BE2C (cell line): ENCODE data around the gene VWA1.
"Not testable (repeated sequence)": the region's sequence is repeated elsewhere in the genome, so short reads cannot be mapped to it uniquely, and the experiment has no call there.

Experiments
- DNase-seq: peaks from one replicate; pipeline ENCODE4 v3.0.0-alpha.2; 2020
- H3K27me3 ChIP-seq: fragments of 250-450 bp; sonication (Bioruptor Pico); 2 replicates; pipeline ENCODE4 v1.5.1; 2020; ENCODE audit warnings: mild to moderate bottlenecking
- H3K36me3 ChIP-seq: fragments of 250-450 bp; sonication (Bioruptor Pico); 2 replicates; pipeline ENCODE4 v1.5.1; 2020; ENCODE audit warnings: mild to moderate bottlenecking
- H3K4me1 ChIP-seq: fragments of 250-450 bp; sonication (Bioruptor Pico); 2 replicates; pipeline ENCODE4 v1.5.1; 2020
- H3K4me3 ChIP-seq: 2 replicates; pipeline ENCODE4 v1.5.1; 2011; ENCODE audit warnings: low read depth, low read length
- H3K9me3 ChIP-seq: fragments of 250-450 bp; sonication (Bioruptor Pico); 2 replicates; pipeline ENCODE4 v1.5.1; 2020
- TF ChIP-seq, protein P1 (sequence below): IDR thresholded peaks from 2 replicates; pipeline ENCODE4 v1.5.1; 2012; ENCODE audit warnings: mild to moderate bottlenecking, low read depth, low read length

The VWA1 gene

DNA sequence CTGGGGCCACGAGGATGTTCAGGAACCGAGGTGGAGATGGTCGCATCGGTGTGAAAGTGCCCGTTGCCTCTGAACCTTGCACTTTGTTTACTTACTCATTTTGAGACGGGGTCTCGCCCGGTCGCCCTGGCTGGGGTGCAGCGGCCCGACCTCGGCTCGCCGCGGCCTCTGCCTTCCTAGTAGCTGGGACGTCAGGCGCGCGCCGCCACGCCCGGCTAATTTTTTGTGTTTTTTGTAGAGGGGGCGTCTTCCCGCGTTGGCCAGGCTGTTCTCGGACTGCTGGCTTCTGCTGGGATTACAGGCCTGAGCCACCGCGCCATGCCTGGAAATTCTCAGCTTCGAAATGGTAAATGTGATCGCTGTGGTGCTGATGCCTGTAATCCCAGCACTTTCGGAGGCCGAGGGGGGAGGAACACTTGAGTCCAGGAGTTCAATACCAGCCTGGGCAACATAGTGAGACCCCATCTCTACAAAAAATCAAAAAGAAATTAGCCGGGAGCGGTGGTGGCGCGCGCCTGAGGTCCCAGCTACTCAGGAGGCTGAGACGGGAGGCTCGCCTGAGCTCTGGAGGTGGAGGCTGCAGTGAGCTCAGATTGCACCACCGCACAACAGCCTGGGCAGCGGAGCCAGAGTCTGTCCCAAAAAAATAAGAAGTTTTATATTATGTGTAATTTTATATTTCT is 27.7 kb upstream of the VWA1 start:
- TF ChIP-seq, protein P1, sequence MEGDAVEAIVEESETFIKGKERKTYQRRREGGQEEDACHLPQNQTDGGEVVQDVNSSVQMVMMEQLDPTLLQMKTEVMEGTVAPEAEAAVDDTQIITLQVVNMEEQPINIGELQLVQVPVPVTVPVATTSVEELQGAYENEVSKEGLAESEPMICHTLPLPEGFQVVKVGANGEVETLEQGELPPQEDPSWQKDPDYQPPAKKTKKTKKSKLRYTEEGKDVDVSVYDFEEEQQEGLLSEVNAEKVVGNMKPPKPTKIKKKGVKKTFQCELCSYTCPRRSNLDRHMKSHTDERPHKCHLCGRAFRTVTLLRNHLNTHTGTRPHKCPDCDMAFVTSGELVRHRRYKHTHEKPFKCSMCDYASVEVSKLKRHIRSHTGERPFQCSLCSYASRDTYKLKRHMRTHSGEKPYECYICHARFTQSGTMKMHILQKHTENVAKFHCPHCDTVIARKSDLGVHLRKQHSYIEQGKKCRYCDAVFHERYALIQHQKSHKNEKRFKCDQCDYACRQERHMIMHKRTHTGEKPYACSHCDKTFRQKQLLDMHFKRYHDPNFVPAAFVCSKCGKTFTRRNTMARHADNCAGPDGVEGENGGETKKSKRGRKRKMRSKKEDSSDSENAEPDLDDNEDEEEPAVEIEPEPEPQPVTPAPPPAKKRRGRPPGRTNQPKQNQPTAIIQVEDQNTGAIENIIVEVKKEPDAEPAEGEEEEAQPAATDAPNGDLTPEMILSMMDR, result no peak
- no peaks in the 10 kb centered on the region for H3K4me1 ChIP-seq
- H3K27me3 ChIP-seq, result no peaks in the 10 kb centered on the region
- no peak for DNase-seq
- H3K4me3 ChIP-seq, result peak overlapping the region; percentile 95
- H3K9me3 ChIP-seq, result no peaks in the 10 kb centered on the region
- H3K36me3 ChIP-seq, result peaks cover 45% of the 10 kb centered on the region

DNA sequence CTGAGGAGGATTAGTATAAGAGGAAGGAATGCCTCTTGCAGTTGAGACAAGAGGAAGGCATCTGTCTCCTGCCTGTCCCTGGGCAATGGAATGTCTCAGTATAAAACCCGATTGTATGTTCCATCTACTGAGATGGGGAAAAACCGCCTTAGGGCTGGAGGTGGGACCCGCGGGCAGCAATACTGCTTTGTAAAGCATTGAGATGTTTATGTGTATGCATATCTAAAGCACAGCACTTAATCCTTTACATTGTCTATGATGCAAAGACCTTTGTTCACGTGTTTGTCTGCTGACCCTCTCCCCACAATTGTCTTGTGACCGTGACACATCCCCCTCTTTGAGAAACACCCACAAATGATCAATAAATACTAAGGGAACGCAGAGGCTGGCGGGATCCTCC is 25.3 kb upstream of the VWA1 start:
- H3K4me3 ChIP-seq, DNase-seq, H3K4me1 ChIP-seq, H3K9me3 ChIP-seq, H3K27me3 ChIP-seq: not testable (repeated sequence)
- peaks cover 28% of the 10 kb centered on the region for H3K36me3 ChIP-seq

DNA sequence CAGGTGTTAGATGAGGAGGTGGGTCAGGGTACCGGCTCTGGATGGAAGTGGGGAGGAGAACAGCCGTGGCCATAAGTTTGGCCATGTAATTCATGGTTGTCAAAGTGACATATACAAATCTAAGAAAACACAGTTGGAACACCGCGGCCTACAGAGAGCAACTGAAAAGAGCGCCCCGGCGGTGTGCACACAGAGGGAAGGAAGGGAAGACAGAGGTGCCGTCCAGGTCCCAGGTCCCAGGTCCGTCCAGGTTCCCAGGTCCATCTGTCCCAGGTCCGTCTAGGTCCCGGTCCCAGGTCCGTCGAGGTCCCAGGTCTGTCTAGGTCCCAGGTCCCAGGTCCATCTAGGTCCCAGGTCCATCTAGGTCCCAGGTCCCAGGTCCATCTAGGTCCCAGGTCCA is 23.9 kb upstream of the VWA1 start:
- H3K4me1 ChIP-seq, result no peaks in the 10 kb centered on the region
- H3K9me3 ChIP-seq, result no peaks in the 10 kb centered on the region
- TF ChIP-seq, protein P1, result no peak
- DNase-seq, result no peak
- H3K4me3 ChIP-seq, result no peak overlapping the region
- peaks cover 17% of the 10 kb centered on the region for H3K36me3 ChIP-seq
- no peaks in the 10 kb centered on the region for H3K27me3 ChIP-seq

DNA sequence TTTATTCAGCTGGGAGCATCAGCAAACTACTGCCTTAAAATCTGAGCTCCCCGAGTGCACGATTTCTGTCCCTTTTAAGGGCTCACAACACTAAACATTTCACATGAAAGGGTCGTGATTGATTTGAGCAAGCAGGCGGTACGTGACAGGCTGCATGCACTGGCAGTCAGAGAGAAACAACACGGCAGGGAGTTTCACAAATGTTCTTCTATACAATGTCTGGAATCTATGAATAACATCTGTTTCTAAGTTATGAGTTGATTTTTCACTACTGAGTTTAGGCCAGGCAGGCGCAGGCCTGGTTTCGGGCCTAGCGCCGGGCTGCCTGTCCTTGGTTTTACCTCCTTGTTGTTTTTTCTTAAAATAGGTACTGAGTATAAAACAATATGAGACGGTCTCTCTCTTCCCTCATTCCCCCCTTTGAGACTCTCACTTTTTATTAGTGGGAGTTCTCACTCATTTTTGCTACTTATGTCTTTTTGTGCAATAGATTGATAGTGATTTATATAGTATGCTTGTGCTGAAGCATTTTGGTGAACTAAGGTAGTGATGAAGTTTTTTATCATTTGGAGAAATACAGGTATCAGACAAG is 23.1 kb upstream of the VWA1 start:
- H3K36me3 ChIP-seq, result peaks cover 10% of the 10 kb centered on the region
- not testable (repeated sequence) for H3K27me3 ChIP-seq, DNase-seq, H3K9me3 ChIP-seq, H3K4me3 ChIP-seq, H3K4me1 ChIP-seq

DNA sequence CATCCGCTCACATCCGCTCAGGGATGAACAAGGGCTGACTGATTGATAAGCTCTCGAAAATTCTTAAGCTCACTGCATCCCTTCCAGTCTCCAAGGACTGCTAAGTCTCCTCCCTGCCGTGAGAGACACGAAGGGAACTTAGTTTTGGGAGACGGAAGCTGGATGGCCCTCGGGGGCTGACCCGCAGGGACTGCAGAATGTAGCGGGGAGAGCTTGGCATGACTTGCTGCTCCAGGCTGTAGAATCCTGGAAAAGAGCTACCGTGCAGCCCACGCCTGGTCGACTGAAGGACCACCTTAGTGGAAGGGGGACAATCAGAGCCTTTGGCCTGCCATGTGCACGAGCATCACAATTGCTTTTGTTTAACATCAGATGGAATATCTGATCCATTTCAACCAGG is 19.7 kb upstream of the VWA1 start:
- H3K27me3 ChIP-seq, result no peaks in the 10 kb centered on the region
- no peaks in the 10 kb centered on the region for H3K36me3 ChIP-seq
- H3K9me3 ChIP-seq, result no peaks in the 10 kb centered on the region
- H3K4me3 ChIP-seq, result no peak overlapping the region
- TF ChIP-seq, protein P1, result no peak
- DNase-seq, result no peak
- no peaks in the 10 kb centered on the region for H3K4me1 ChIP-seq

DNA sequence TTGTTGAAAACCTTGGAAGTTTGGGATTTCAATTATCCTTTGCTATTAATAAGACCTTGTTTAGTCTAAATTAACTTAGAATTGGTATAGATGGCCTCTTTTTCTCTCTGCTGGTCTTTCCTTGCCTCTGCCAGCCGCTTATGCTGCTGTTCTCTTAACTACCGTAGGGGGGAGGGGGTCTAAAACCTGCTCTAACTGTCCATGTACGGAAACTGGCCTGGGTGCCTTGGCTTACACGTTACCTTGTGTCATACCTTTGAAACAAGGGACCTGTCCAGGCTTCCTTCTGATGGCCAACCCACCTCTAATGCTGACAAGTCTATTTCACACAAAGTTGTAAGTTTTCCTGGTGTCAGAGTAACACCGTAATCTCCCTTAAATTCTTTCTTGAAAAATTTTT is 18.1 kb upstream of the VWA1 start:
- H3K4me3 ChIP-seq, H3K36me3 ChIP-seq, DNase-seq, H3K4me1 ChIP-seq, H3K9me3 ChIP-seq, H3K27me3 ChIP-seq: not testable (repeated sequence)

DNA sequence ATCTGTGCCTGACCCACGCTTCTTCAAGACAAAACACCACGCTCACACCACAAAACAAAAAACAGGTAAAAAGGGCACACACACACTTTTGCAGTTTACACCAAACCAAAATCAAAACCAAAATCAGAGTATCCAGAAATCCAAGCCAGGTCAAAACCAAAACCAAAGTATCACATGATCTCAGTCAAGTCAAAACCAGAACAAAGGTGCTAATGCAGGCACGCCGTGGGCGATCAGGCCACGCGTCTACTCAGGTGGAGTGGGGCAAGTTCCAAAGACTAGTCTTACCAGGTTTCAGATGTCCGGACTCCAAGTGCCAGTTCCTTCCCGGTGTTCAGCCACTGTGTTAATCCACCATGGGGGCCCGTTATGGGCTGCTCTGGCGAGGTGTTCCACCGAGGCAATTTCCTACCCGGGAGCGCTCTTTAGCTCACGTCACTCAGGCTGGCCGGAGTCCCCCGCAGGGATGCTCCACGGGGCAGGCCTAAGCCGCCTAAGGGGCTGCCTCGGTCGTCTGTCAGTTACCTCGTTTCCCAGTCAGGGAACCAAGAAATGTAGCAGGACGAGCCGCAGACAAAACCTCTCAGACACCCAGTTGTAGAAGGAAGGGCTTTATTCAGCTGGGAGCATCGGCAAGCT is 17.5 kb upstream of the VWA1 start:
- H3K36me3 ChIP-seq, H3K4me3 ChIP-seq, H3K4me1 ChIP-seq, DNase-seq, H3K27me3 ChIP-seq, H3K9me3 ChIP-seq: not testable (repeated sequence)
